AG10803 (cell line): ENCODE measurements around the gene GNAZ.

ENCODE experiments used
- DNase-seq: peaks from one replicate; pipeline ENCODE4 v3.0.0; 2010; ENCODE audit warnings: low read depth
- H3K4me3 ChIP-seq: 2 replicates; pipeline ENCODE4 v1.5.1; 2011; ENCODE audit warnings: mild to moderate bottlenecking, low read length, control low read depth
- CTCF ChIP-seq: conservative IDR thresholded peaks from 2 replicates; pipeline ENCODE4 v1.5.1; 2011; ENCODE audit warnings: mild to moderate bottlenecking, low read length, control low read depth, inconsistent platforms

The GNAZ gene

GRCh38 chr22:23102776-23103175 is 32.5 kb downstream of the GNAZ start:
- no peak overlapping the region for H3K4me3 ChIP-seq
- DNase-seq = no peak
- TF ChIP-seq CTCF = no peak

GRCh38 chr22:23103199-23103954 is 33.1 kb downstream of the GNAZ start:
- no peak for DNase-seq
- H3K4me3 ChIP-seq = no peak overlapping the region
- no peak for TF ChIP-seq CTCF

GRCh38 chr22:23104187-23104971 is 34.1 kb downstream of the GNAZ start:
- no peak for DNase-seq
- no peak overlapping the region for H3K4me3 ChIP-seq
- TF ChIP-seq CTCF = no peak

- no peak overlapping the region for H3K4me3 ChIP-seq
- no peak for TF ChIP-seq CTCF
- no peak for DNase-seq
Observed at GRCh38 chr22:23105304-23105703, 35.0 kb downstream of the GNAZ start.

- no peak for DNase-seq
Observed at GRCh38 chr22:23105919-23106318, 35.6 kb downstream of the GNAZ start.

GRCh38 chr22:23106344-23106743 is 36.0 kb downstream of the GNAZ start:
- TF ChIP-seq CTCF = no peak
- H3K4me3 ChIP-seq = no peak overlapping the region
- no peak for DNase-seq

More at GRCh38 chr22:23105919-23106318, 35.6 kb downstream of the GNAZ start:
- no peak for TF ChIP-seq CTCF
- no peak overlapping the region for H3K4me3 ChIP-seq

- no peak for DNase-seq
- H3K4me3 ChIP-seq = no peak overlapping the region
- no peak for TF ChIP-seq CTCF
Observed at GRCh38 chr22:23106906-23107367, 36.6 kb downstream of the GNAZ start.
